H1 (cell line): ENCODE measurements around the gene ERC1. TPM values are rescaled to one million over a fixed set of nuclear protein-coding genes. Genes with fewer than 3 reads are reported as not detected.

Source experiments
- CTCF ChIA-PET: fragments of 300-600 bp; sonication (Branson Sonifier 250); formaldehyde crosslinking; loops from one replicate; lab custom pipeline; 2021; ENCODE audit not compliant: partially characterized antibody; lab: Charles Lee
- POLR2A ChIA-PET: fragments of 300-600 bp; sonication (Branson Sonifier 250); formaldehyde crosslinking; loops from one replicate; lab custom pipeline; 2021; ENCODE audit warnings: inconsistent platforms; ENCODE audit not compliant: partially characterized antibody; lab: Charles Lee
- DNase-seq, 2 experiments: peaks; one replicate each; pipeline versions ENCODE4 v3.0.0 to v3.0.0-alpha.2; 2010 to 2022; ENCODE audit warnings: low spot score in 2 of 2, low read depth in 1 of 2, mixed read lengths in 1 of 2
- FAIRE-seq: peaks from 2 replicates; lab custom pipeline; 2011; peaks lifted over from hg19 to GRCh38; lab: Jason Lieb, UNC
- H2AFZ ChIP-seq: 2 replicates; pipeline ENCODE4 v1.8.1; 2012; ENCODE audit warnings: low read length, inconsistent platforms
- H2AK5ac ChIP-seq: 2 replicates; pipeline ENCODE4 v1.6.1; 2013; ENCODE audit warnings: low read depth, low read length
- H2BK120ac ChIP-seq: replicated peaks from 2 replicates; pipeline ENCODE3; 2013; ENCODE audit warnings: low read depth, low read length, inconsistent platforms
- H2BK12ac ChIP-seq: 2 replicates; pipeline ENCODE4 v1.6.1; 2013; ENCODE audit warnings: low read depth, low read length
- H2BK15ac ChIP-seq: 2 replicates; pipeline ENCODE4 v1.6.1; 2013; ENCODE audit warnings: low read length
- H2BK20ac ChIP-seq: 2 replicates; pipeline ENCODE4 v1.6.1; 2013; ENCODE audit warnings: low read length
- H2BK5ac ChIP-seq: 2 replicates; pipeline ENCODE4 v1.6.1; 2013; ENCODE audit warnings: low read depth, low read length
- H3K14ac ChIP-seq: 2 replicates; pipeline ENCODE4 v1.6.1; 2013; ENCODE audit warnings: inconsistent platforms; ENCODE audit not compliant: insufficient read length
- H3K18ac ChIP-seq: 2 replicates; pipeline ENCODE4 v1.6.1; 2013; ENCODE audit warnings: low read length; ENCODE audit errors: extremely low read depth
- H3K23ac ChIP-seq: 2 replicates; pipeline ENCODE4 v1.6.1; 2013; ENCODE audit warnings: inconsistent platforms; ENCODE audit not compliant: insufficient read length
- H3K23me2 ChIP-seq: 2 replicates; pipeline ENCODE4 v1.6.1; 2013; ENCODE audit warnings: low read depth, low read length
- H3K27ac ChIP-seq: 2 replicates; pipeline ENCODE4 v1.6.1; 2011; ENCODE audit warnings: low read depth, low read length, inconsistent platforms
- H3K27me3 ChIP-seq, 4 experiments: replicated peaks in 1 of 4; 1 replicate in 1 of 4; 2 replicates in 3 of 4; pipeline versions ENCODE4 v1.6.1 to v1.8.1; 2011 to 2013; ENCODE audit warnings: low read length in 3 of 4, mild to moderate bottlenecking in 3 of 4, inconsistent platforms in 2 of 4, mixed read lengths in 2 of 4, moderate library complexity in 1 of 4; ENCODE audit not compliant: control insufficient read depth in 3 of 4, insufficient read depth in 3 of 4; ENCODE audit errors: extremely low read depth in 1 of 4
- H3K36me3 ChIP-seq, 4 experiments: 2 replicates each; pipeline versions ENCODE4 v1.6.1 to v1.8.1; 2011 to 2013; ENCODE audit warnings: mild to moderate bottlenecking in 4 of 4, low read length in 3 of 4, moderate library complexity in 2 of 4, control low read depth in 1 of 4, inconsistent platforms in 1 of 4; ENCODE audit not compliant: insufficient read depth in 4 of 4, control insufficient read depth in 2 of 4
- H3K4ac ChIP-seq: replicated peaks from 2 replicates; pipeline ENCODE3; 2013; ENCODE audit warnings: low read length, low read depth, mixed read lengths, inconsistent platforms; ENCODE audit not compliant: insufficient read length
- H3K4me1 ChIP-seq, 4 experiments: replicated peaks in 1 of 4; 1 replicate in 1 of 4; 2 replicates in 3 of 4; pipeline versions ENCODE4 v1.6.1 to v1.8.1; 2011 to 2013; ENCODE audit warnings: low read length in 3 of 4, inconsistent platforms in 2 of 4, mixed read lengths in 1 of 4; ENCODE audit not compliant: insufficient read depth in 4 of 4, control insufficient read depth in 3 of 4
- H3K4me2 ChIP-seq, 2 experiments: 2 replicates each; pipeline versions ENCODE4 v1.6.1 to v1.8.1; 2011 to 2013; ENCODE audit warnings: low read depth in 2 of 2, low read length in 2 of 2, control low read depth in 1 of 2, inconsistent platforms in 1 of 2, mild to moderate bottlenecking in 1 of 2; ENCODE audit not compliant: insufficient read depth in 1 of 2
- H3K4me3 ChIP-seq, 4 experiments: fragments of 200-600, 300-600 bp in 1 of 4; sonication (generic), shearing (Covaris generic), sonication (Bioruptor Twin) in 1 of 4; 2 replicates each; pipeline versions ENCODE4 v1.5.1 to v1.8.1; 2011 to 2016; ENCODE audit warnings: low read length in 4 of 4, low read depth in 3 of 4, control low read depth in 2 of 4, inconsistent platforms in 2 of 4, mild to moderate bottlenecking in 2 of 4, mixed read lengths in 1 of 4, moderate library complexity in 1 of 4; ENCODE audit not compliant: insufficient read depth in 2 of 4; ENCODE audit errors: extremely low read depth in 1 of 4
- H3K56ac ChIP-seq: replicated peaks from 2 replicates; pipeline ENCODE3; 2013; ENCODE audit warnings: low read depth, mild to moderate bottlenecking, mixed read lengths, low read length, inconsistent platforms; ENCODE audit not compliant: insufficient read length
- H3K79me1 ChIP-seq: 2 replicates; pipeline ENCODE4 v1.6.1; 2013; ENCODE audit warnings: low read depth, low read length, control low read depth
- H3K79me2 ChIP-seq, 2 experiments: 2 replicates each; pipeline versions ENCODE4 v1.6.1 to v1.8.1; 2012 to 2013; ENCODE audit warnings: low read length in 2 of 2, mild to moderate bottlenecking in 2 of 2, inconsistent platforms in 1 of 2; ENCODE audit not compliant: insufficient read depth in 2 of 2, control insufficient read depth in 1 of 2
- H3K9ac ChIP-seq, 4 experiments: replicated peaks in 1 of 4; 1 replicate in 1 of 4; 2 replicates in 3 of 4; pipeline versions ENCODE4 v1.6.1 to v1.8.1; 2011 to 2013; ENCODE audit warnings: low read depth in 3 of 4, low read length in 3 of 4, control low read depth in 2 of 4, mild to moderate bottlenecking in 2 of 4, moderate library complexity in 2 of 4, inconsistent platforms in 1 of 4; ENCODE audit errors: extremely low read depth in 1 of 4
- H3K9me3 ChIP-seq, 2 experiments: 2 replicates each; pipeline versions ENCODE4 v1.6.1 to v1.8.1; 2012 to 2013; ENCODE audit warnings: mild to moderate bottlenecking in 2 of 2, moderate library complexity in 2 of 2, control low read depth in 1 of 2, inconsistent platforms in 1 of 2, low read depth in 1 of 2, low read length in 1 of 2, mixed read lengths in 1 of 2; ENCODE audit not compliant: insufficient read depth in 2 of 2
- H4K20me1 ChIP-seq, 2 experiments: replicated peaks in 1 of 2; 2 replicates each; pipeline versions ENCODE3 to v1.8.1; 2011 to 2013; ENCODE audit warnings: inconsistent platforms in 2 of 2, low read length in 2 of 2, mild to moderate bottlenecking in 1 of 2; ENCODE audit not compliant: insufficient read depth in 2 of 2, control insufficient read depth in 1 of 2
- H4K5ac ChIP-seq: 2 replicates; pipeline ENCODE4 v1.6.1; 2013; ENCODE audit warnings: low read length, low read depth, mixed read lengths, inconsistent platforms; ENCODE audit not compliant: insufficient read length
- H4K8ac ChIP-seq: 2 replicates; pipeline ENCODE4 v1.8.0; 2013; ENCODE audit warnings: mild to moderate bottlenecking, moderate library complexity, low read length, inconsistent platforms; ENCODE audit not compliant: insufficient read depth; ENCODE audit errors: extremely low read depth
- H4K91ac ChIP-seq: replicated peaks from 2 replicates; pipeline ENCODE3; 2013; ENCODE audit warnings: low read length, mixed read lengths, inconsistent platforms; ENCODE audit not compliant: insufficient read length
- ATF3 ChIP-seq: IDR thresholded peaks from 2 replicates; pipeline ENCODE4 v1.6.1; 2011; ENCODE audit warnings: low read depth, mild to moderate bottlenecking, low read length; ENCODE audit not compliant: insufficient read depth
- BACH1 ChIP-seq: IDR thresholded peaks from 2 replicates; pipeline ENCODE4 v1.6.1; 2012; ENCODE audit warnings: low read length, improper control_type of control experiment
- CBX8 ChIP-seq: fragments of 300-800, 300-1000 bp; sonication (generic); IDR thresholded peaks from 2 replicates; pipeline ENCODE4 v1.7.1; 2016; ENCODE audit warnings: low read depth, low read length, borderline replicate concordance
- GTF2F1 ChIP-seq: IDR thresholded peaks from 2 replicates; pipeline ENCODE4 v1.6.1; 2012; ENCODE audit warnings: low read depth, low read length, improper control_type of control experiment, borderline replicate concordance
- KDM5A ChIP-seq: fragments of 200-600 bp; IDR thresholded peaks from 2 replicates; pipeline ENCODE4 v1.7.1; 2012; ENCODE audit warnings: mild to moderate bottlenecking, low read length, inconsistent platforms, mixed read lengths
- MAFK ChIP-seq: IDR thresholded peaks from 2 replicates; pipeline ENCODE4 v1.6.1; 2012; ENCODE audit warnings: low read depth, mild to moderate bottlenecking, improper control_type of control experiment, low read length
- NRF1 ChIP-seq: IDR thresholded peaks from 2 replicates; pipeline ENCODE4 v1.6.1; 2011; ENCODE audit warnings: mild to moderate bottlenecking, low read depth, low read length, improper control_type of control experiment
- RBBP5 ChIP-seq: IDR thresholded peaks from 2 replicates; pipeline ENCODE4 v1.7.1; 2012; ENCODE audit warnings: low read depth, mild to moderate bottlenecking, inconsistent platforms, low read length, moderate library complexity, borderline replicate concordance
- SAP30 ChIP-seq: fragments of 300-600 bp; sonication (generic); IDR thresholded peaks from 2 replicates; pipeline ENCODE4 v1.7.1; 2012; ENCODE audit warnings: low read length, moderate library complexity, mild to moderate bottlenecking, inconsistent platforms; ENCODE audit not compliant: insufficient read depth, insufficient replicate concordance
- YY1 ChIP-seq: IDR thresholded peaks from 2 replicates; pipeline ENCODE4 v1.6.1; 2011; ENCODE audit warnings: low read depth, mild to moderate bottlenecking, low read length
- WGBS, 2 experiments: shearing (Covaris generic) in 1 of 2; methylation state at CpG; one replicate each; pipeline versions ENCODE4 v1.1.6 to v1.1.7; 2013 to 2015; ENCODE audit warnings: low lambda C conversion rate in 2 of 2, mixed read lengths in 2 of 2, inconsistent platforms in 1 of 2, low coverage in 1 of 2, missing lambda C conversion rate in 1 of 2; ENCODE audit not compliant: insufficient replicate concordance in 2 of 2, insufficient coverage in 1 of 2, insufficient read length in 1 of 2; ENCODE audit errors: extremely low coverage in 1 of 2, missing lambda C conversion rate in 1 of 2; 5-methylcytosine and 5-hydroxymethylcytosine counted together
- polyA plus RNA-seq, 7 experiments: library from polyadenylated mRNA; depleted of rRNA in 3 of 7; stranded (reverse) in 5 of 7; unstranded in 2 of 7; fragments of >200 nt in 5 of 7; fragments of 200-250 nt in 2 of 7; gene quantifications; 1 replicate in 5 of 7; 2 replicates in 1 of 7; 4 replicates in 1 of 7; pipeline versions ENCODE4 v1.2.1 to v1.2.3, GENCODE V29; 2011 to 2013; ENCODE audit warnings: missing spikeins in 2 of 7, mixed read lengths in 2 of 7
- total RNA-seq: library from RNA; stranded (reverse); fragmentation: NEBNext Ultra II Directional; extraction: Animal tissue kit (Norgen Biotek cat#: 25700); gene quantifications from 2 replicates; pipeline ENCODE4 v1.2.1, GENCODE V29; 2021
- TF ChIP-seq, protein P1 (sequence below): IDR thresholded peaks from 2 replicates; pipeline ENCODE4 v1.6.1; 2012; ENCODE audit warnings: low read length, inconsistent platforms

ERC1 gene
- total and polyA plus RNA-seq, 2 of the 8 experiments (the other 6 are each of a cell fraction or from before 2014, with no cell fraction given): 7.8 to 45.7 TPM

DNA sequence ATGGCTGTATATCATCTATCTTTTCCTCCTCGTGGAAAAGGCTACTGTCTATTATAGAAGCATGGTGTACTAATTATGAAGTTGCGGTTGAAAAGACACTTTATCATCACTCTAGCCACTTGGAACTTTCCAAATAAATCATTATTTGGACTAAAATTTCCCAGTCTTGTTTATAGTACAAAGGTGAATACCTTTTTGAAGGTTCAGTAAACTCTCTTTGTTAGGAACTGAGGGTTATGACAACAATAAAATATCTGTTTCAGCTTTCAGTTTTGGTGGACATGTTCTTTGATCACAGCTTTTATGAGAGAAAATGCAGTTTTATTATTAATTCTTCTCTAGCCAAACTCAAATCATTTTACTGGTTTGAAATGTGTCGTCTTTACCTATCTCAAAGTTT, 386.7 kb downstream of the ERC1 start:
- Histone ChIP-seq H2BK120ac (no peak overlapping the region), H2BK12ac (no peak overlapping the region), H3K23me2 (no peaks in the 10 kb centered on the region), H3K79me1 (no peaks in the 10 kb centered on the region; the same call in 1 of the 2 replicates), H2BK20ac (no peak overlapping the region), H3K36me3 (no peaks in the 10 kb centered on the region), H3K9me3 (no peaks in the 10 kb centered on the region), H2BK5ac (no peak overlapping the region), H4K91ac (no peak overlapping the region), H3K27me3 (no peaks in the 10 kb centered on the region), H3K4me2 (no peak overlapping the region), H3K4ac (no peak overlapping the region), H2AFZ (no peak overlapping the region), H3K18ac (no peak overlapping the region), H3K14ac (no peak overlapping the region), H3K4me1 (peaks cover 0 to 3% (median 0%) of the 10 kb centered on the region in 4 experiments; a peak in 1 of 7 replicates), H3K23ac (no peak overlapping the region), H4K20me1 (no peaks in the 10 kb centered on the region), H4K8ac (no peak overlapping the region), H3K27ac (no peak overlapping the region), H3K79me2 (no peaks in the 10 kb centered on the region), H2AK5ac (no peak overlapping the region), H2BK15ac (no peak overlapping the region), H3K56ac (no peak overlapping the region), H3K4me3 (no peak overlapping the region), H3K9ac (no peak overlapping the region), H4K5ac (no peak overlapping the region)
- ChIA-PET POLR2A (no interaction called here), CTCF (no interaction called here)
- WGBS, 2 experiments: 89% methylated on average over 3 of the region's 3 CpGs; no CpG with 5 or more reads in 1 of the 2 experiments
- FAIRE-seq (no peak), DNase-seq (no peak)
- TF ChIP-seq MAFK: no peak
- TF ChIP-seq KDM5A: no peak
- no peak for TF ChIP-seq ATF3
- no peak for TF ChIP-seq NRF1
- TF ChIP-seq SAP30: no peak
- TF ChIP-seq CBX8: no peak
- TF ChIP-seq YY1: no peak
- no peak for TF ChIP-seq BACH1
- no peak for TF ChIP-seq RBBP5
- no peak for TF ChIP-seq GTF2F1
- TF ChIP-seq, protein P1, sequence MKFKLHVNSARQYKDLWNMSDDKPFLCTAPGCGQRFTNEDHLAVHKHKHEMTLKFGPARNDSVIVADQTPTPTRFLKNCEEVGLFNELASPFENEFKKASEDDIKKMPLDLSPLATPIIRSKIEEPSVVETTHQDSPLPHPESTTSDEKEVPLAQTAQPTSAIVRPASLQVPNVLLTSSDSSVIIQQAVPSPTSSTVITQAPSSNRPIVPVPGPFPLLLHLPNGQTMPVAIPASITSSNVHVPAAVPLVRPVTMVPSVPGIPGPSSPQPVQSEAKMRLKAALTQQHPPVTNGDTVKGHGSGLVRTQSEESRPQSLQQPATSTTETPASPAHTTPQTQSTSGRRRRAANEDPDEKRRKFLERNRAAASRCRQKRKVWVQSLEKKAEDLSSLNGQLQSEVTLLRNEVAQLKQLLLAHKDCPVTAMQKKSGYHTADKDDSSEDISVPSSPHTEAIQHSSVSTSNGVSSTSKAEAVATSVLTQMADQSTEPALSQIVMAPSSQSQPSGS: no peak
